HCT116 (cell line): ENCODE data around the gene CERS3. TPM values are rescaled to one million over a fixed set of nuclear protein-coding genes. Genes with fewer than 3 reads are reported as not detected.

ENCODE experiments used
- ATAC-seq: fragments of 200-7000 bp; cut with Tn5 transposase; 2 replicates; pipeline ENCODE4 v1.9.1; 2020; ENCODE audit warnings: mild to moderate bottlenecking, moderate library complexity
- BruUV-seq: library from RNA; stranded (reverse); fragments of 400-500 nt; replicated peaks from 2 replicates; lab custom pipeline; 2021; lab: Mats Ljungman, UMichigan
- CTCF ChIA-PET: fragments of 300-600 bp; sonication (Branson Sonifier 250); formaldehyde crosslinking; loops from one replicate; lab custom pipeline; 2021; ENCODE audit warnings: antibody characterized with exemption; lab: Charles Lee
- POLR2A ChIA-PET: fragments of 300-600, 350-600 bp; sonication (Branson Sonifier 250); formaldehyde crosslinking; loops from one replicate; lab custom pipeline; 2021; ENCODE audit warnings: antibody characterized with exemption; lab: Charles Lee
- RAD21 ChIA-PET, 2 experiments: fragments of 300-600 bp; sonication (Branson Sonifier 250); formaldehyde crosslinking; loops; one replicate each; lab custom pipeline; 2023; ENCODE audit warnings: low total read pairs in 2 of 2; ENCODE audit not compliant: uncharacterized antibody in 2 of 2, unreplicated experiment in 2 of 2, low non-redundant PET in 1 of 2; lab: Charles Lee
- DNase-seq: peaks from one replicate; pipeline ENCODE4 v3.0.0-alpha.2; 2010; ENCODE audit warnings: low read depth, low spot score
- H2AFZ ChIP-seq: fragments of 200-600 bp; shearing (Covaris generic), sonication (generic); 2 replicates; pipeline ENCODE4 v1.6.1; 2017; ENCODE audit warnings: low read depth, mixed run types, mixed read lengths, antibody characterized with exemption, low read length; ENCODE audit not compliant: poor library complexity, severe bottlenecking
- H3K27ac ChIP-seq: 2 replicates; pipeline ENCODE4 v1.5.1; 2012; ENCODE audit warnings: low read depth, low read length
- H3K27me3 ChIP-seq: fragments of 200-600 bp; sonication (generic); 2 replicates; pipeline ENCODE4 v1.6.1; 2016; ENCODE audit warnings: mixed run types, low read length, mixed read lengths; ENCODE audit not compliant: insufficient read depth
- H3K36me3 ChIP-seq, 2 experiments: fragments of 200-500 bp in 1 of 2; fragments of 200-600 bp in 1 of 2; sonication (Bioruptor generic) in 1 of 2; sonication (generic) in 1 of 2; 2 replicates each; pipeline versions ENCODE4 v1.5.1 to v1.6.1; 2014 to 2016; ENCODE audit warnings: low read length in 2 of 2, inconsistent platforms in 1 of 2, mixed read lengths in 1 of 2, mixed run types in 1 of 2; ENCODE audit not compliant: insufficient read depth in 2 of 2, control insufficient read depth in 1 of 2
- H3K4me1 ChIP-seq, 2 experiments: fragments of 200-600 bp in 1 of 2; sonication (generic) in 1 of 2; 2 replicates each; pipeline versions ENCODE4 v1.5.1 to v1.6.1; 2012 to 2017; ENCODE audit warnings: low read length in 2 of 2, inconsistent platforms in 1 of 2, mild to moderate bottlenecking in 1 of 2, mixed read lengths in 1 of 2, mixed run types in 1 of 2, moderate library complexity in 1 of 2; ENCODE audit not compliant: insufficient read depth in 2 of 2, control insufficient read depth in 1 of 2
- H3K4me2 ChIP-seq: fragments of 200-600 bp; sonication (generic); 2 replicates; pipeline ENCODE4 v1.6.1; 2017; ENCODE audit warnings: mixed run types, low read length, mixed read lengths
- H3K4me3 ChIP-seq, 2 experiments: fragments of 200-600 bp in 1 of 2; sonication (generic) in 1 of 2; replicated peaks in 1 of 2; 2 replicates each; pipeline ENCODE4 v1.5.1; 2011 to 2016; ENCODE audit warnings: low read length in 2 of 2, control low read depth in 1 of 2, low read depth in 1 of 2, mild to moderate bottlenecking in 1 of 2, mixed read lengths in 1 of 2, mixed run types in 1 of 2
- H3K79me2 ChIP-seq: fragments of 200-600 bp; sonication (generic); 2 replicates; pipeline ENCODE4 v1.6.1; 2017; ENCODE audit warnings: mild to moderate bottlenecking, mixed run types, low read length, moderate library complexity, mixed read lengths; ENCODE audit not compliant: insufficient read depth
- H3K9ac ChIP-seq: fragments of 200-600 bp; sonication (generic); 2 replicates; pipeline ENCODE4 v1.6.1; 2016; ENCODE audit warnings: low read length, mixed read lengths
- H3K9me2 ChIP-seq: fragments of 200-600 bp; sonication (generic), shearing (Covaris generic); 2 replicates; pipeline ENCODE4 v1.6.1; 2017; ENCODE audit warnings: mixed run types, mild to moderate bottlenecking, moderate library complexity; ENCODE audit not compliant: insufficient read depth
- H3K9me3 ChIP-seq, 2 experiments: fragments of 200-500 bp in 1 of 2; fragments of 200-600 bp in 1 of 2; sonication (Bioruptor generic) in 1 of 2; sonication (generic) in 1 of 2; 2 replicates each; pipeline ENCODE4 v1.6.1; 2014 to 2017; ENCODE audit warnings: low read length in 2 of 2, mixed read lengths in 2 of 2, inconsistent platforms in 1 of 2, low read depth in 1 of 2, mild to moderate bottlenecking in 1 of 2, mixed run types in 1 of 2, moderate library complexity in 1 of 2; ENCODE audit not compliant: control insufficient read depth in 1 of 2, insufficient read depth in 1 of 2
- H4K20me1 ChIP-seq: fragments of 200-600 bp; sonication (generic), shearing (Covaris generic); 2 replicates; pipeline ENCODE4 v1.6.1; 2017; ENCODE audit warnings: mixed run types, mild to moderate bottlenecking, moderate library complexity; ENCODE audit not compliant: insufficient read depth
- CEBPB ChIP-seq: IDR thresholded peaks from 2 replicates; pipeline ENCODE4 v1.6.1; 2012; ENCODE audit warnings: low read depth
- EGR1 ChIP-seq: IDR thresholded peaks from 2 replicates; pipeline ENCODE4 v1.6.1; 2012; ENCODE audit warnings: low read depth
- ELF1 ChIP-seq: IDR thresholded peaks from 2 replicates; pipeline ENCODE4 v1.6.1; 2012; ENCODE audit warnings: low read depth, borderline replicate concordance
- EZH2 ChIP-seq: fragments of 200-600 bp; sonication (generic); IDR thresholded peaks from 2 replicates; pipeline ENCODE4 v1.6.1; 2017; ENCODE audit warnings: antibody characterized with exemption, mixed run types
- EZH2phosphoT487 ChIP-seq: fragments of 200-600 bp; IDR thresholded peaks from 2 replicates; pipeline ENCODE4 v1.6.1; 2018; ENCODE audit warnings: antibody characterized with exemption, borderline replicate concordance
- FOSL1 ChIP-seq: IDR thresholded peaks from 2 replicates; pipeline ENCODE4 v1.6.1; 2012; ENCODE audit warnings: low read depth
- POLR2AphosphoS5 ChIP-seq: IDR thresholded peaks from 2 replicates; pipeline ENCODE4 v1.6.1; 2011; ENCODE audit warnings: mild to moderate bottlenecking, low read depth, low read length, moderate library complexity
- SRF ChIP-seq: IDR thresholded peaks from 2 replicates; pipeline ENCODE4 v1.6.1; 2012; ENCODE audit warnings: low read depth
- ZNF274 ChIP-seq: fragments of 200-500 bp; sonication (Bioruptor generic); IDR thresholded peaks from 2 replicates; pipeline ENCODE4 v1.6.1; 2014; ENCODE audit warnings: mild to moderate bottlenecking, low read depth, low read length, inconsistent platforms
- intact Hi-C: fragments of 100-400 bp; cut with micrococcal nuclease; formaldehyde crosslinking; loops from 2 replicates; pipeline ENCODE4 v1.10.0; 2022
- total RNA-seq: library from RNA; stranded (reverse); gene quantifications from one replicate; pipeline ENCODE4 v1.2.1, GENCODE V29; 2021; ENCODE audit not compliant: unreplicated experiment
- TF ChIP-seq, protein P1 (sequence below): IDR thresholded peaks from 2 replicates; pipeline ENCODE4 v1.6.1; 2011; ENCODE audit warnings: mild to moderate bottlenecking, low read length, moderate library complexity; ENCODE audit not compliant: insufficient replicate concordance; ENCODE audit errors: extremely low read depth
- TF ChIP-seq, protein P2 (sequence below): IDR thresholded peaks from 2 replicates; pipeline ENCODE4 v1.6.1; 2012

Gene CERS3
- total RNA-seq, 1 experiment from 2014 or later, result not detected

DNA sequence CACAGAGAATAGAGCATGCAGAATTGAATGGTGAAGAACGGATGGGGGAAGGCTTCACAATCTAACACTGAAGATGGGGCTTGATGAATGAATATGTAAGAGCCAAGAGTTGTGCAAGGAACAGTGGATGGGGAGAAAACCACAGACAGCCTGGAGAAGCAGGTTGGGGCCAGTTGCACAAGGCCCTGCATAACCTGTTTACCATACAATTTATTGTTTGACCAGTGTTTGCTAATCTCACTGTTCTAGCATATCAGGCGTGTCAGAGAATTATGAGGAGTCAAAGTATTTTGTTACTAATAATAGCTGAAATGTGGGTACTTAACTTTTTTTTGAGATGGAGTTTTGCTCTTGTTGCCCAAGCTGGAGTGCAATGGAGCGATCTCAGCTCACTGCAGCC is 36.8 kb upstream of the CERS3 start:
- Histone ChIP-seq H3K79me2 (no peaks in the 10 kb centered on the region), H3K9ac (no peak overlapping the region), H4K20me1 (no peaks in the 10 kb centered on the region), H3K27me3 (no peaks in the 10 kb centered on the region), H3K9me3 (no peaks in the 10 kb centered on the region), H3K4me1 (no peaks in the 10 kb centered on the region), H3K36me3 (peaks cover 0 to 9% of the 10 kb centered on the region in 2 experiments; a peak in 3 of 4 replicates), H3K27ac (no peak overlapping the region), H2AFZ (no peak overlapping the region), H3K4me3 (no peak overlapping the region), H3K4me2 (no peak overlapping the region), H3K9me2 (no peaks in the 10 kb centered on the region)
- BruUV-seq, result no TSS peak
- RAD21 ChIA-PET, result no interaction called here
- TF ChIP-seq EZH2phosphoT487, result no peak
- CTCF ChIA-PET, result no interaction called here
- ATAC-seq, result no peak
- intact Hi-C loops, result no loop called here
- DNase-seq, result no peak
- POLR2A ChIA-PET, result no interaction called here

GRCh38 chr15:100560323-100560722 is 31.6 kb upstream of the CERS3 start:
- BruUV-seq, result no TSS peak
- CTCF ChIA-PET, result no interaction called here
- ATAC-seq (no peak), DNase-seq (no peak)
- H3K27me3 ChIP-seq, result no peaks in the 10 kb centered on the region
- no peak overlapping the region for H3K9ac ChIP-seq
- H3K9me3 ChIP-seq, result no peaks in the 10 kb centered on the region
- H3K79me2 ChIP-seq, result no peaks in the 10 kb centered on the region
- TF ChIP-seq POLR2AphosphoS5 (no peak), EGR1 (no peak), CEBPB (no peak), EZH2phosphoT487 (no peak), FOSL1 (no peak), EZH2 (no peak), ELF1 (no peak), ZNF274 (no peak), SRF (no peak)
- TF ChIP-seq, protein P1, sequence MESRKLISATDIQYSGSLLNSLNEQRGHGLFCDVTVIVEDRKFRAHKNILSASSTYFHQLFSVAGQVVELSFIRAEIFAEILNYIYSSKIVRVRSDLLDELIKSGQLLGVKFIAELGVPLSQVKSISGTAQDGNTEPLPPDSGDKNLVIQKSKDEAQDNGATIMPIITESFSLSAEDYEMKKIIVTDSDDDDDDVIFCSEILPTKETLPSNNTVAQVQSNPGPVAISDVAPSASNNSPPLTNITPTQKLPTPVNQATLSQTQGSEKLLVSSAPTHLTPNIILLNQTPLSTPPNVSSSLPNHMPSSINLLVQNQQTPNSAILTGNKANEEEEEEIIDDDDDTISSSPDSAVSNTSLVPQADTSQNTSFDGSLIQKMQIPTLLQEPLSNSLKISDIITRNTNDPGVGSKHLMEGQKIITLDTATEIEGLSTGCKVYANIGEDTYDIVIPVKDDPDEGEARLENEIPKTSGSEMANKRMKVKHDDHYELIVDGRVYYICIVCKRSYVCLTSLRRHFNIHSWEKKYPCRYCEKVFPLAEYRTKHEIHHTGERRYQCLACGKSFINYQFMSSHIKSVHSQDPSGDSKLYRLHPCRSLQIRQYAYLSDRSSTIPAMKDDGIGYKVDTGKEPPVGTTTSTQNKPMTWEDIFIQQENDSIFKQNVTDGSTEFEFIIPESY, result no peak
- TF ChIP-seq, protein P2, sequence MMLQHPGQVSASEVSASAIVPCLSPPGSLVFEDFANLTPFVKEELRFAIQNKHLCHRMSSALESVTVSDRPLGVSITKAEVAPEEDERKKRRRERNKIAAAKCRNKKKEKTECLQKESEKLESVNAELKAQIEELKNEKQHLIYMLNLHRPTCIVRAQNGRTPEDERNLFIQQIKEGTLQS, result no peak
- RAD21 ChIA-PET, result no interaction called here
- H3K9me2 ChIP-seq, result no peaks in the 10 kb centered on the region
- H3K4me3 ChIP-seq, result no peak overlapping the region
- no peak overlapping the region for H3K4me2 ChIP-seq
- no peaks in the 10 kb centered on the region for H3K36me3 ChIP-seq
- no peak overlapping the region for H3K27ac ChIP-seq
- intact Hi-C loops, result no loop called here
- POLR2A ChIA-PET, result no interaction called here
- H3K4me1 ChIP-seq, result no peaks in the 10 kb centered on the region
- no peaks in the 10 kb centered on the region for H4K20me1 ChIP-seq
- H2AFZ ChIP-seq, result no peak overlapping the region
